GM12801 (cell line): ENCODE results near the gene PRPH.

ENCODE experiments used
- TF ChIP-seq, protein P1 (sequence below): IDR thresholded peaks from one replicate; pipeline ENCODE4 v1.5.1; 2011; ENCODE audit warnings: control low read depth; ENCODE audit not compliant: insufficient read length; ENCODE audit errors: extremely low read depth

PRPH gene

DNA sequence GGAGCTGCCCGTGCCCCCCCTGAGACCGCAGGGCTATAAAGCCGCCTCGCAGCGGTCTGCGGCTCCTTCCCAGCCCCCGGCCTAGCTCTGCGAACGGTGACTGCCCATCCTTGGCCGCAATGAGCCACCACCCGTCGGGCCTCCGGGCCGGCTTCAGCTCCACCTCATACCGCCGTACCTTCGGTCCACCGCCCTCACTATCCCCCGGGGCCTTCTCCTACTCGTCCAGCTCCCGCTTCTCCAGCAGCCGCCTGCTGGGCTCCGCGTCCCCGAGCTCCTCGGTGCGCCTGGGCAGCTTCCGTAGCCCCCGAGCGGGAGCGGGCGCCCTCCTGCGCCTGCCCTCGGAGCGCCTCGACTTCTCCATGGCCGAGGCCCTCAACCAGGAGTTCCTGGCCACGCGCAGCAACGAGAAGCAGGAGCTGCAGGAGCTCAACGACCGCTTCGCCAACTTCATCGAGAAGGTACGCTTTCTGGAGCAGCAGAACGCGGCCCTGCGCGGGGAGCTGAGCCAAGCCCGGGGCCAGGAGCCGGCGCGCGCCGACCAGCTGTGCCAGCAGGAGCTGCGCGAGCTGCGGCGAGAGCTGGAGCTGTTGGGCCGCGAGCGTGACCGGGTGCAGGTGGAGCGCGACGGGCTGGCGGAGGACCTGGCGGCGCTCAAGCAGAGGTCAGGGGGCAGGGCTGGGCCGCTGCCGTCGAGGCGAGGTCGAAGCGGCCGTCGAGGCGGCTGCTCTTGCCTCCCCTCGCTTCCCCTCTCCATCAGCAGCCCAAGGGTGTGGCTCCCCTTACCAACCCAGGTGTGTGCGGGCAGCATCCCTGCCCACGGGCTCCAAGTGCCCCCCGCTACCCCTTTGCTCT, at the start of gene PRPH:
Gene PRPH, plus strand, starts transcription at position 66 of the 855 bp plus-strand sequence. Its CDS starts 54 bp downstream, at position 120.
- TF ChIP-seq, protein P1, sequence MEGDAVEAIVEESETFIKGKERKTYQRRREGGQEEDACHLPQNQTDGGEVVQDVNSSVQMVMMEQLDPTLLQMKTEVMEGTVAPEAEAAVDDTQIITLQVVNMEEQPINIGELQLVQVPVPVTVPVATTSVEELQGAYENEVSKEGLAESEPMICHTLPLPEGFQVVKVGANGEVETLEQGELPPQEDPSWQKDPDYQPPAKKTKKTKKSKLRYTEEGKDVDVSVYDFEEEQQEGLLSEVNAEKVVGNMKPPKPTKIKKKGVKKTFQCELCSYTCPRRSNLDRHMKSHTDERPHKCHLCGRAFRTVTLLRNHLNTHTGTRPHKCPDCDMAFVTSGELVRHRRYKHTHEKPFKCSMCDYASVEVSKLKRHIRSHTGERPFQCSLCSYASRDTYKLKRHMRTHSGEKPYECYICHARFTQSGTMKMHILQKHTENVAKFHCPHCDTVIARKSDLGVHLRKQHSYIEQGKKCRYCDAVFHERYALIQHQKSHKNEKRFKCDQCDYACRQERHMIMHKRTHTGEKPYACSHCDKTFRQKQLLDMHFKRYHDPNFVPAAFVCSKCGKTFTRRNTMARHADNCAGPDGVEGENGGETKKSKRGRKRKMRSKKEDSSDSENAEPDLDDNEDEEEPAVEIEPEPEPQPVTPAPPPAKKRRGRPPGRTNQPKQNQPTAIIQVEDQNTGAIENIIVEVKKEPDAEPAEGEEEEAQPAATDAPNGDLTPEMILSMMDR, result no peak

DNA sequence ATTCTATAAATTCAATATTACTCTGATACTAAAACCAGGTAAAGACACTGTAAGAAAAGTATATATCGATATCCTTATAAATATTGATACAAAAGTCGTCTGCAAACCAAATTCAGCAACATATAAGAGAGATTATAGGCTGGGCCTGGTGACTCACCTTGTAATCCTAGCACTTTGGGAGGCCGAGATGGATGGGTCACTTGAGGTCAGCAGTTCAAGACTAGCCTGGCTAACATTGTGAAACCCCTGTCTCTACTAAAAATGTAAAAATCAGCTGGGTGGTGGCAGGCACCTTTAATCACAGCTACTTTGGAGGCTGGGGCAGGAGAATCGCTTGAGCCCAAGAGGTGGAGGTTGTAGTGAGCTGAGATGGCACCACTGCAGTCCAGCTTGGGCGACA, 43.6 kb upstream of the PRPH start:
- TF ChIP-seq, protein P1, result no peak

DNA sequence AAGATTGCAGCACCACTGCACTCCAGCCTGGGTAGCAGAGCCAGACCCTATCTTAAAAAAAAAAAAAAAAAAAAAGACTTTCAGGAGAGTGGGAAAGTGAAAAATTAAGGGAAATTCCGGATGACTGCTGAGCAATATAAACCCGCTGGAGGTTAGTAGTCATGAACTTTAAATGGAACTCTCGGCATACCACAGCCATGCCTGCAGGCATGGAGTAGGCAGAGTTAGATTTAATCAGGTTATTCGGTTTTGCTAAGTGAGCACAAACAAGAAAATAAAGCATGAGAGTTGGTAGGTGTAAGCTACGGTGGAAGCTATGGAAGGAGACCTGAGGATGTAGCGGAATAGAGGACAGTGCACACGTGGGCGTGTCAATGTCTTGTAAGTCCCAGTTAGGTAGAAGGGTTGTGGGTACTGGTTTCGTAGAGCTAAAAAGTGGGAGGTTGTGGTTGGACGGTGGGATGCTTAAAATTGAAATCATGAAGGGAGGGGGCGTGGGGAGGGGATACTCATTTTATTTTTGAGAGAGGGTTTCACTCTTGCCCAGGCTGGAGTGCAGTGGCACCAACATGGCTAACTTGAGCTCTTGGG, 41.8 kb upstream of the PRPH start:
- TF ChIP-seq, protein P1, result no peak

DNA sequence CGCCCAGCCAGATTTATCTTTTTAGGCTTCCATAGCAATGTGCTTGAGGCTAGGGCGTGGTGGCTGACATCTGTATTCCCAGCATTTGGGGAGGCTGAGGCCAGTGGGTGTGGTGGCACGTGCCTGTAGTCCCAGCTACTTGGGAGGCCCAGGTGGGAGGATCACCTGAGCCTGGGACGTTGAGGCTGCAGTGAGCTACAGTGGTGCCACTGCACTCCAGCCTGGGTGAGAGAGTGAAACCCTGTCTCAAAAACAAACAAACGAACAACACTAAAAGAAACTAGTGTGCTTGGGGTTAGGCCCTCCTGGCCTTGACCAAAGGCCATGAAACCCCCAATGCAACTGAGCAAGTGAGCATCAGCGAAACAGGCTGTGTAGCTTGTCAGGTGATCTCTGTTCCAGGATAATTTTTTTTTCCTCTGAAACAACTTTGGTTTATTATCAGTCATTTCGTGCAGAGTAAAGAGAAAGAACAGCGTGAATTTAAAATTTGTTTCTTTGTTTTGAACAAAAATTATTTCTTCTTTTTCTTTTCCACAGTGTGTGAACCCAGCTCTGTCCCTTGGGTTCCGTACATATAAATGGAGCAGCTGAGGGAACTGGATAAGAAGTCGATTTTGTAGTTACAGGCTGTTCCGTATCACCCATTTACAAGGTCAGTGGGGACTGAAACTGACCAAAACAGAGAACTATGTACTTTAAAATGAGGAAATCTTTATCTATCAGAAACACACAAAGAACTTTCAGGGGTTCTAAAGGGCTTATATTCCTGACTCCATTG, 38.9 kb upstream of the PRPH start:
- TF ChIP-seq, protein P1, result no peak

DNA sequence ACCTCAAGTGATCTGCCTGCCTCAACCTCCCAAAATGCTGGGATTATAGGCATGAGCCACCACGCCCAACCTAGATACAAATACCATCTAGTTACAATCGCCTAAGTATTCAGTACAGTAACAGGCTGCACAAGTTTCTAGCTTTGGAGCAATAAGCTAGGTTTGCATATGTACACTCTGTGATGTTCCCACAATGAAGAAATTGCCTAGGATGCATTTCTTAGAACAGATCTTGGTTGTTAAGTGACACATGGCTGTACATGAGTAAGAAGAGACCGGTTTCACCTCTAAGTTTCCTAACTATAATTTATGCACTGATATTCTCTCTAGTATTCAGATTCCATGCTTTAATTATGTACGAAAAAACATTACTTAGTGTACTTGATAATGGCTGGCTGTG, 35.5 kb upstream of the PRPH start:
- TF ChIP-seq, protein P1, result no peak

DNA sequence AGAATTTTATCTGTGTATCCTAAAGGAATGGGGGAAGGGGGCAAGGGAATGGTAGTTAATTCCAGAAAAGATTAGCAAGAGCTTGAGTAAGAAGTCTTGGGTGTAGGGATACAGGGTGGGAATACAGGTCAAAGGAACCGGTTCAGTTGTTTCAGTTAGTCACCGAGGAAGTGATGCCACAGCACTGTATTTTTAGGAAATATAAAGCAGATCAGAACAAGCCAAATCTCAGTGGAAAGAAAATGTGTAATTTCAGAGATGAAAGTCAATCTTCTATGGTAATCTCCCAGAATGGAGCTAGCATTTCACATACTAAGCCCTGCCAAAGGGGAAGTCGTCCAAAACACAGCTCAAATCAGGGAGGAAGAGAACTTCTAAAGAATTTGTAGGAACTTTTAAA, 34.8 kb upstream of the PRPH start:
- TF ChIP-seq, protein P1, result no peak
